HG03095 (cell line): ENCODE data around the gene HIVEP3.
"Not testable (repeated sequence)": the region's sequence is repeated elsewhere in the genome, so short reads cannot be mapped to it uniquely, and the experiment has no call there.

Experiments
- ATAC-seq: cut with Tn5 transposase; IDR thresholded peaks from one replicate; pipeline ENCODE4 v1.9.1; 2021; ENCODE audit warnings: moderate library complexity; ENCODE audit not compliant: unreplicated experiment

The HIVEP3 gene

DNA sequence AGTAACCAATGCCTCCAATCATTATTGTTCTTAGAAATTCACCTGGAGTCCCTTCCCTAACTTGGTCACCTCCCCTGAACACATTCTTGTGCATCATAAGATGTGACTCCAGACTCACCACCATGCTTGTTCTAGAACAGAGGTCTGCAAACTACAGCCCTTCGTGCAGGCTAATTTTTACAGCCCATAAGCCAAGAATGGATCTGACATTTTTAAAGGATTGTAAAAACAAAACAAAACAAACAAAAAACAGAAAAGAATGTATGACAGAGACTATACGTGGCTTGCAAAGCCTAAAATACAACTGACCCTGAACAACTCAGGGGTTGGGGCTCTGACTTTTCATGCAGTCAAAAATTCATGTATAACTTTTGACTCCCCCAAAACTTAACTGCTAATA lies 6.2 kb upstream of the HIVEP3 start:
- ATAC-seq: no peak

DNA sequence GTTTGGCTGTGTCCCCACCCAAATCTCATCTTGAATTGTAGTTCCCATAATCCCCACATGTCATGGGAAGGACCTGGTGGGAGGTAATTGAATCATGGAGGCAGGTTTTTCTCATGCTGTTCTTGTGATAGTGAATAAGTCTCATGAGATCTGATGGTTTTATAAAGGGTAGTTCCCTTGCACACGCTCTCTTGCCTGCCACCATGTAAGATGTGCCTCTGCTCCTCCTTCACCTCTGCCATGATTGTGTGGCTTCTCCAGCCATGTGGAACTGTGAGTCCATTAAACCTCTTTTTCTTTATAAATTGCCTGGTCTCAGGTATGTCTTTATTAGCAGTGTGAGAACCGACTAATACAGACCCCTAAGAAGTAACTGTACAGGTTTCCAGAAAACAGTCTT lies 2.5 kb upstream of the HIVEP3 start:
- ATAC-seq: not testable (repeated sequence)

DNA sequence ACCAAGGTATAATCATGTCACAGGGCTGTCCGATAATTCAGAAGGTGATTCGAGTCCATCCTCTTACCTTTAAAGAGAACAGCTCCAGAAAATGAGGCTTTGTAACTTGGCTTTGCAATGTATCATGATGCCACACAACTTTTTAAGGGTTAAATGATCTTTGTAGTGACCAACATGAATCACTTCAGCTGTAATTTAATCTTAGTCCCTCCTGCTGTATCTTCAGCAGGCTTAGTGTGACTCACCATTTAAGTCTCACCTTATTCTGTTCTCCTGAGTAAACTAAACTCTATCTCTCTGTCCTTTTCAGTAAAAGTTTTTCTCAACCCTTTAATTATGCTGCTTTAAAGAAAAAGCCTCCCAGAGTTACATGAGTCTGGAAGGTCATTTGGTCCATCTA lies 1.9 kb upstream of the HIVEP3 start:
- no peak for ATAC-seq

DNA sequence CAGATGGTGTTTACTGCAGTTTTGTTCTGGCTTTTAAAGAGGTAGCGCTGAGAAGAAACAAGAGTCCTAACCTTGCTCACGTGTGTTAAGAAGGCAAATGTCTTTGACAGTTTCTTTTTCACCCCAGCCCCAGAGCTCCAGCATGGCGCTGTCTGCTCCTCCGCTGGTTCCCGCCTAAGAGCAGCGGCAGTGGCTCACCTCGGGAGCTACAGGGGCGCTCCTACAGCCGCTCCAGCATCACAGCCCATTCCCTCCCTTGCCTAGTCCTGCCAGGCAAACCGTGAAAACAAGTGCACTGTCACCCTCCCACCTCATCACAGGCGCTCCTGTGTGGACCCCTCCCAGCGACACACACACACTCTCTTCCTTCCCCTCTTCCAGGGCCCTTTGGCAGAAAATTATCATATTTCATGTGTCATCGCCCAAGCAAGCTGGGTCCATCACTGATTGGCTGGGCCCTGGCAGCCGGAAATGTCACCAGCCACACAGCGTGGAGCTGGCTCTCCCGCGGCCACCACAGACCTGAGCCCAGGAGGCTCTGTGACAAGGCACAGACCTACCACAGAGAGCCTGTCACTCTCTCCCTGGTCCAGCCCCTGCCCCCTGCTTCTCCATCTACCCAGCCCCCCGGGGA lies 1.2 kb upstream of the HIVEP3 start:
- ATAC-seq: peak; percentile 73

DNA sequence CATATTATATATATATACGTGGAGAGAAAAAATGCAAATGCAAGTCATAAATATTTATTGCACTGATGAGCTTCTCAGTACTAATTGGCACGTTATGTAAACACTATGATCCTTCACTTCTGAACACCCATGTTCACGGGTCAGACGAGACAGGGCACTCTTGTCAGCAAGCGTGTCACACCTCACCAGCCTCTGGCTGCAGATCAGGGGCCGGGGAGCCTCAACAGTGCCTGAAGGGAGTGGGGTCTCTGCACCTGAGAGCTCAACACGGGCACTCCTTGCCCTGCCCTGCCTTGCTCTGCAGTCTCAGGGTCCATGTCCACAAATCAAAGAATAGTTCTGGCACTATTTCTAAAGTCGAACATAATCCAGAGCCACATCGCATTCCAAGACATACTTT lies 409 bp upstream of the HIVEP3 start:
- no peak for ATAC-seq

DNA sequence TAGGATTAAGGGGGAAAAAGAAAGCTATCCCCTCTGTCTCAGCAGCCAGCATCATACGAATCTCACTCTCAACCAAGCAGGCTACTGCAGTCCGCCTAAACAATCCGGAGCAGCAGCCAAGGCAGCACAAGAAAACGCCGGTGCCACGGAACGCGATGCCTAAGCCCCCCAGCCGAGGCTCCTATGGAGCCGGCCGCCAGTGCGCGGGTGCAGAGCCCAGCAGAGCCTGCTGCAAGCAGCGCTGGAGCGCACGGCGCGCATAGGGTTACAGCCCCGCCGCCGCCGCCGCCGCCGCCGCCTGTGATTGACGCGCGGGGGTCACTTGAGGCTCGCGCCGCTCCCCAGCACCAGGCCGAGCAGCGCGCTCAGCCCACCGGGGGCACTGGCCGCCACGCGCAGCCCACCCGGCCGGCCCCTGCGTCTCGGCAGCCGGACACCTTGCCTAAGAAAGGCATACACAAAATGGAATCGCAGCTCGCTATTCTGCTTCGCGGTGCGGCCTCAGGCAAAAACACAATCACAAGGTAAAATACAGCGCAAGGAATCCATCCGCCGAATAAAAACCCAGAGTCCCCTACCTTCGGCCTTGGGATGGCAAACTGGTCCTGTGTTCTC lies 780 bp downstream of the HIVEP3 start:
- ATAC-seq: no peak

DNA sequence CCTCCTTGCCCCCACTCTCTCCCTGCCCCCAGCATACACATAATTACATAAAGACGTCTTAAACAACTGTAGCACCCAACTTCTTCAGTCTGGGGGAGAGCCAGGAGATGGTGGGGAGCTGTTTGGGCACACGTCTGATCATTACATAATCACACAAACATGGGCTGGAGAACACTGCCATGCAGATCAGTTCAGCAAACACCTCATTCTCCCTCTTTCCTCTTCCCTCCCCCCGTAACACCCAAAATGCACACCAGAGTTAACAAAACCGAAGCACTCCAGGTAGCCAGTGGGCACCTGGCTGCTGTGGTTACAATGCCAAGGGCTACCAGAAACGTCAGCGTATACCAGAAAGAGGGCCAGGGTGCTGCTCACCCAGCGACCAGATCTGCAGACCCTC lies 1.6 kb downstream of the HIVEP3 start:
- no peak for ATAC-seq

DNA sequence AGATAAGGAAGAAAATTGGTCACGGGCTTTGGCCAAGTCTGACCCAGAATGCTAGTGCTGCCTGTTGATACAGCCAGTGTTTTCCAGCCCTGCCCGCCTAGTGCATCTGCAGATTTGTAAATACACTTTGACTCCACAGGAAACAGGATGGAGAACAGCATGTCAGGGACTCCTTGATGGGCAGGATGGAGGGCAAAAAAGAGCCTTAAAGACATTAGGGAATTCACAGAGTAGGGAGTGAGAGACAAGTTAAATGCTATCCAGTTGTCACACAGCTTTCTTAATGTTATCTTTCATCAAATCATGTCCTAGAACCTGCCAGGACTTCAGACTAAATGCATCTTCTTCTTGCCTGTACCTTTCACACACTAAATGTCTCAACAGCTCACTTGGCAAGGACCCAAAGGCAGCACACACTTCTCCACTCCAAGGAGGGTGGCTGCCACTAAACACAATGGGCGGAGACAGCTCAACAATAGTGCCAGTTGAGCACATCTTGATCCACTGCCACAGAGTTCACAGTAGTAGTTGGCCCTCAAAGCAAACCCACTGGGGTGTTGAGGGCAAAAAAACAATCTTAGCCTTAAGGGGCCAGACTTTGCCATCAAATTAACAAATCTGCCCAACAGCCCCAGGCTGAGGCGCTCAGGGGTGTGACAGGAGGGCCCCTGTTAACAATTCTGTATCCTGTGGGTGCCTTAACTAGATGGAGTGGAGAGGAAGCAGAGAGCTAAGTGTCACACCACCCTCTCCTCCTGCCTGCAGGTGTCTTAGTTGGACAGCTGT lies 2.7 kb downstream of the HIVEP3 start:
- ATAC-seq: no peak

DNA sequence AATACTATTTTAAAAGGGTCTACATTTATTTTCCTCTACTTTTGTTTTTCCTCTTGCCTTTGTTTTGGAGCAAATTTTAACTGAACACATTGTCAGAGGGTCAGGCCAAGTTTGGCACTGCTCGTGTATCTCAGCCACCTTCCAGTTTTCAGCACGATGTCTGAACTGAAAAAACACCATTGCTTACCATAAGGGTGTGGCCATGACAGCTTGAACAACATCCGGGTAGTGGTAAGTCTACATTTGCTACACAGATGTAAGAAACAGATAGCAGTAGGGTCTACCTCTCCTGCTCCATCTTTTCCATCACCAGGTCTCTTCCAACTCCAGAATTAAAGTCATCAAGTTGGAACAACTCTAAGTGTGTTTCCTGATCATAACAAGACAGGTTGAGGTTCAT lies 4.2 kb downstream of the HIVEP3 start:
- ATAC-seq: no peak

DNA sequence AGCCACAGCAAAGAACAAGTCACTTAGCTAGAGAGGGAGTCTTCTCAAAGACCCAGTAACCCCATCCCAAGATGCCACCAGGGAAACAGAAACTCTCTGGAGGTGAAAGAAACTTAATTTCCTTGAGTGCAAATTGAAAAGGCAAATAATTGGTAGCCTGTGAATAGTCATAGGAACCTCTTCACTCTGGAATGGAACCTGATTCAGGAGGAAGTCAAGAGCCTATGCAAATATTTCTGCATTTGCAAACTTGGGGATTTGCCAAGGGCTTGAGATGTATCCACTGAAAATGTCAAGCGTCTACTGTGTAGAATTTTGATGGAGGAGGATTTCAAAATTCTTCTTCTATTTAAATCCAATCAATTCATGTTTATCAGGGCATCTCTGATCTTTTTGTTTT lies 5.7 kb downstream of the HIVEP3 start:
- ATAC-seq: no peak

DNA sequence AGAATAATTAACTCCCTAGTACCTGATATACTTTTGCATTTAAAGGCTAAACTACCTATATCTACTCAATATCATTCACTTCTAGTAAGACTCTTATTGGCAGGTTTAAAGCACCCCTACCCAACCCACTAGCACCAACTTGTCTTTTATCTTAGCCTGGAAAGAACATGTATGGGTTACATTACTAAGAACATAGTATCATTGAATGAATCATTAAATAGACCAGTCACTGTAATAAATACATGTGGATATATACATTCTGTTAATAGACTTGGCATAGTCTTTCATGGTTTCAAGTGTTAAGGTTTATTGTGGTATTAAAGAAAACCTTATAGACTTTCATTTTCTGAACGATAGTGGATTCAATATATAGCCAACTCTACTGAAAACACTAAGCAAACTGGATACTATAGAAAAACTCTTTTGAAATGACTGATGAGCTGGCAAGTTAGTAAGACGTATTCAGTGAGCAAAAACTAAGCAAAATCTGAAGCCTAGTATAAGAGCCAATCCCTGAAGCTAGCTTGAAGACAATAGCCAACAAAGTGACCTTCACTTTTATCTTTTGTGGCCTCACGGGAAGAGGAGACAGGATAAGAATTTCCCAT lies 10.3 kb downstream of the HIVEP3 start:
- no peak for ATAC-seq

DNA sequence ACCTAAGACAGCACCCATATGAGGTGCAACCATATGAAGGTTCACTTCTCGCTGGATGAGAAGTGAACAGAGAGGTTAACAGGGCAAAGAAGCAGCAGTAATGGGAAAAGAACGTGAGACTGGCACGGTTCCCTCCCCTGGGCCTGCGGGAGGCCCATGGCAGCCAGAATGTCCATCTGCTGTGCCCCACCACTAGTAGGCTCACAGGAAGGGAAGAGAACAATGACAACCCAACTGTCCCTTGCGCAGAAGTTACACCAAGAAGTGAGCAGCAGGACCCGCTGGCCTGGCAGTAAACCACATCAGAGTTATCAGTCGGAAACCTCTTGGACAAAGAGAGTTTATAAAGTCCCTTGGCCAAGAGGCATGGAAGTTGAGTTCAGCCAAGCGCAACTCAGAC lies 11.3 kb downstream of the HIVEP3 start:
- no peak for ATAC-seq

DNA sequence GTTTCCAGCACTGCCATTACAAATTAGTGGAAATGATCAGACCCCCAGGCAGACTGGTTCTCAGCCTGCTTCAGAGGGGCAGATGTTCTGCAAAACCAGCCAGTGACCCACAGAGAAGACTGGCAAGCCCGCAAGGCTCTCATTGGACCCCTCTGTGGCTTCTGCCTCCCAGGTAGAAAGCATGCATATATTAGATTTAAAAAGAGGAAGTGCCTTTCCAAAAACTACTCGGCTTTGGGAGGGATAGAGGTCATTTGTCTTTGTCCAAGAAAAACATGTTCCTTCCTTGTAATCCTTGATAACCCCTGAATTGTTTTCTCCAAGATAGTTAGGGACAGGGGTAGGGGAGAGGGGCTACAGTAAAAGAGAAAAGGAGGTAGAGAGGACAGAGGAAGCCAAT lies 11.8 kb downstream of the HIVEP3 start:
- ATAC-seq: no peak

DNA sequence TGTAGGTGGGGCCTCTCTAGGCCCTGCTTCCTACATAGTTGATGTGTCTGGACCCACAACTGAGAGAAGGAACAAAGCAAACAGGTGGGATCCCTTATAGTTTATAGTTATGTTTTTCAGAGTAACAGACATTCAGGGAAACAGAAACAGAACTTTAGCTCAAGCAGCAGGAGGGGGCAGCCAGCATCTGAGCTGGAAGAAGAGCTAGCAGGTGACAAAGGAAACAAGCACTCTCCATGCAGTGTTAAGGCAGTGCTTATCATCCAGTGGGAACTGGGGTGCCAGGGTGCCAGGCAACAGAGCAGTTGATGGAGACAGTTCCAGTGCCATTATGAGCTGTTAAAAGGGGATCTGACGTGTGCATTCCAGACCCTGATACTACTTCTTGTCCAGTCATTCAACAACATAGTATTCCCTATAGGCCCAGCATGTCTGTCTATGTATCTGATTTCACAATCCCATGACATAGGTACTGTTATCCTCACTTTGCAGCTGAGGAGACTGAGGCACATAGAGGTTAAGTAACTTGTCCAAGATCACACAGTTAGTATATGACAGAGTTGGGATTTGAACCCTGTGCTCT lies 13.5 kb downstream of the HIVEP3 start:
- no peak for ATAC-seq

DNA sequence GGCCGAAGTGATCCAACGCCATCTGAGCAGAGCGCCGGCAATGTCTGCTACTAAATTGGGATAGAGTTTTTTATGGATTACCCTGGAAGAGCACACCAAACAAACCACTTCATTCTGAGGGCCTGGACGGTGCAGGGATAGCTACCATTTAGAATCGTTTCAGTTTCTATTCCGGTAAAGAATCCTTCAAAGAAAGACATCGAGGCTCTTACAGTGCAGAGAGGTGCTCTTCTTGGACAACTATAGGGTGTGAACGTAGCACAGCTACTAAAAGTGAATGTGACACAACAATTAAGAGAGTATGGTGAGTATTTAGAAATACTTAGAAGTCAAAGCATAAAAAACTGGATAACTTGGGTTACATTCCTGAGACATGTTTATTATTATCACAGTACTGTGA lies 16.1 kb downstream of the HIVEP3 start:
- no peak for ATAC-seq

DNA sequence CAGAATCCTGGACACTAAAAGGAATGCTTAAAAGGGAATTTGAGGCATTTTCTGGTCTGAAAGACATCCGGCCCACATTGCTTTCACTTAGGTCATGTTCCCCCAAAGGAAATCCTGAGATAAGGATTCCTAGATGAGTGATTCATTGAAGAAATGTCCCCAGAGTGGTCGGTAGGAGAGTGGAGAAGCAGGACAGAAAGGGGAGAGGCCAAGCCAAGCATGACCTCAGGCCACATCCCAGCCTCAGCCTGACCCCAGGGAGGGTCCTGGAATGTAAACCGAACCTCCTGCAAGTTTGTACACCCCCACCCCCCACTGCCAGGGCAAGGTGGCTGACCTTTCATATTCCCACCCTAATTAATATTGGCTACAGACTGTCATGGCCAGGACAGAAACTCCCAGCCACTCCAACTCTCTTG lies 16.6 kb downstream of the HIVEP3 start:
- ATAC-seq: no peak

DNA sequence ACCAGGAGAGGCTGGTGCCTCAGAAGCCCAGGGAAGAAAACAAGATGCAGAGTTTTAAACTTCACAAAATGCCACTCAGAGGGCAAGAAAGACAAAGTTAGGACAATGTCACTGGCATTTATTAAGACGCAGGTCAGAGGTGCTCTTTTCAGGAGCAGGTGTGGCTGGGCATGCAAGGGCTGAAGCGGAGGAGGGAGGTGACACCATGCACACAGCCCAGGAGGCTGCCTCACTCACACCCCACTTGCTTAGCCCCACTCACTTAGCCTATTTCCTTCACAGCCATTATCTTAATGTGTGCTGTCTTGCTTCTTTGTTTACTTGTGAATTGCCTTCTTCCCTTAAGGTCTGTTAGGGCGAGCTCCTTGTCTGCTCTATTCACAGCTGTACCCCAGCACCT lies 17.2 kb downstream of the HIVEP3 start:
- no peak for ATAC-seq

DNA sequence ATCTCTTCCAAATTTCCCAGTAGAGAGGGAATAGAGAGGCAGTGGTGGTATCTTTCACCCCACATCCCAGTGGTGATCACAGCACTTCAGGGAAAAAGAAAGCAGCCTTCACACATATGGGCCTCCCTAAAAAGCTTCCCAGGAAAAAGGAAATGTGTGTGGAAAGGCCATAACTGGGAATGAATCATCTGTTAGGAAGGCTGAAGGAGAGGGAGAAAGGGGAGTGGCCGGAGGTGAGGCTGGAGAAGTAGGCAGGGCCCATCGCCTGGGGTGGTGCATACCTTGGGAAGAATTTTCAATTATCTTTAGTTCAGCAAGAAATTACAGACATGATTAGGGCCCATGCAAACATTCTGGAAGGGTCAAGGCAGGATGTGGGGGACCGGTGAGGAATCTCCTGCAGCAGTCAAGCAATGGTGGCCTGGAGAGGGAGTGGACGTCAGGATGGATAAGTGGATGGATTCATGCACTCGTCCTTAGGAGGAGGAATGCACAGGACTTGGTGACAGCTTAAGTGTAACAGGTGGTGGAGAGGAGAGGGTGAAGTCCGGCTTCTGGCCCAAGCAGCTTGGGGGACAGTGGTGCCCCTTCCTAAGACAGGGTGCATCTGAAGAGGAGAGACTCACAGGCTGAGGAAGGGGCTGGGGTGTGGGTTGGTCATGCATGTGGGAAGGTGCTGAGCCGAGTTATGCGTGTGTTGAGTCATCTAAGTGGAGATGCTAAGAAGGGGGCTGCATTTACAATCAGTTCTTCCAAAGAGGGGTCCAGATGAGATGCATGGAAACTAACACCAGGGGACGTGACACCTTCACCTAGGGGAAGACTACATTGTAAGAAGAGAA lies 17.9 kb downstream of the HIVEP3 start:
- no peak for ATAC-seq

DNA sequence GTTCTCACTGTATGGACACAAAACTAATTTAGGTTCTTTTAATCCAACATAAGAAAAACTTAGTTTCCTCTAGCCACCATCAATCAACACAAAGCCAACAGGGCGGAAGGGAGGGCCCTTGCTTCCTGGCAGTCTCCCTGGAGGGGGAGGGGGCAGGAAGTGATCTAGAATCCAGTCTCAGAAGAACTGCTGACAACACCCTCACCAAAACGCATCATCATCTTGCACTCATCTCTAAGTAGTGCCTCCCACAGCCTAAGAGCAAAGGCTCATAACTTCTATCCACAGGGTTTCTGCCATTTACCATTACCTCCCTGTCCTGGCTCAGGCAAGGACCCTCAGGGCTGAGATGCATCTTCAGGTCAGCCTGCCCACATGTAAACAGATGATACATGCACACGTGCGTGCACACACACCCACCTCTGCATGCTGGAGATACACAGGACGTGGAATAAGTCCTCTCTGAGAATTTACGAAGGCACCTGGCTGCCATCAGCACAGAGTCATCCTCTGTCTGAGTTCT lies 20.5 kb downstream of the HIVEP3 start:
- ATAC-seq: no peak

DNA sequence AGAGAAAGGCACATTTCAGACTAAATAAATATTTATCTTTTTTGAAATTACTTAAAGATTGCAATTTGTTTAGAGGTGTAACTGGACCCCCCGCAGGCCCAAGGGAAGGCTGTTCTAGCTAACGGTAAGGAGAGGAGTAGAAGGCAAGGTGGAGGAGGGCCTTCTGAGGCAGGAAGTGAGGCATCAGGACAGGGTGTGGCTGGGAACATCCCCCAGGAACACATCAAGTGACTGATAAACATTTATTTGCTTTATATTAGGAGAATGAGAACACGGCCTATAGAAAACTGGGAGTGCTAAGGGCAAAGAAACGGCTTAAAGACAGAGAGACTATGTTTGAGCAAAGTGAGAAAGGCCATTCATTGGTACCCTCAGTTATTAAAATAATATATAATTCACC lies 23.2 kb downstream of the HIVEP3 start:
- ATAC-seq: no peak
